HCT116 (cell line): ENCODE measurements around the gene SBF2. TPM values are rescaled to one million over a fixed set of nuclear protein-coding genes. Genes with fewer than 3 reads are reported as not detected.

ENCODE experiments used
- ATAC-seq: fragments of 200-7000 bp; cut with Tn5 transposase; 2 replicates; pipeline ENCODE4 v1.9.1; 2020; ENCODE audit warnings: mild to moderate bottlenecking, moderate library complexity
- BruUV-seq: library from RNA; stranded (reverse); fragments of 400-500 nt; replicated peaks from 2 replicates; lab custom pipeline; 2021; lab: Mats Ljungman, UMichigan
- CTCF ChIA-PET: fragments of 300-600 bp; sonication (Branson Sonifier 250); formaldehyde crosslinking; loops from one replicate; lab custom pipeline; 2021; ENCODE audit warnings: antibody characterized with exemption; lab: Charles Lee
- POLR2A ChIA-PET: fragments of 300-600, 350-600 bp; sonication (Branson Sonifier 250); formaldehyde crosslinking; loops from one replicate; lab custom pipeline; 2021; ENCODE audit warnings: antibody characterized with exemption; lab: Charles Lee
- RAD21 ChIA-PET, 2 experiments: fragments of 300-600 bp; sonication (Branson Sonifier 250); formaldehyde crosslinking; loops; one replicate each; lab custom pipeline; 2023; ENCODE audit warnings: low total read pairs in 2 of 2; ENCODE audit not compliant: uncharacterized antibody in 2 of 2, unreplicated experiment in 2 of 2, low non-redundant PET in 1 of 2; lab: Charles Lee
- DNase-seq: peaks from one replicate; pipeline ENCODE4 v3.0.0-alpha.2; 2010; ENCODE audit warnings: low read depth, low spot score
- H2AFZ ChIP-seq: fragments of 200-600 bp; shearing (Covaris generic), sonication (generic); 2 replicates; pipeline ENCODE4 v1.6.1; 2017; ENCODE audit warnings: low read depth, mixed run types, mixed read lengths, antibody characterized with exemption, low read length; ENCODE audit not compliant: poor library complexity, severe bottlenecking
- H3K27ac ChIP-seq: 2 replicates; pipeline ENCODE4 v1.5.1; 2012; ENCODE audit warnings: low read depth, low read length
- H3K27me3 ChIP-seq: fragments of 200-600 bp; sonication (generic); 2 replicates; pipeline ENCODE4 v1.6.1; 2016; ENCODE audit warnings: mixed run types, low read length, mixed read lengths; ENCODE audit not compliant: insufficient read depth
- H3K36me3 ChIP-seq, 2 experiments: fragments of 200-500 bp in 1 of 2; fragments of 200-600 bp in 1 of 2; sonication (Bioruptor generic) in 1 of 2; sonication (generic) in 1 of 2; 2 replicates each; pipeline versions ENCODE4 v1.5.1 to v1.6.1; 2014 to 2016; ENCODE audit warnings: low read length in 2 of 2, inconsistent platforms in 1 of 2, mixed read lengths in 1 of 2, mixed run types in 1 of 2; ENCODE audit not compliant: insufficient read depth in 2 of 2, control insufficient read depth in 1 of 2
- H3K4me1 ChIP-seq, 2 experiments: fragments of 200-600 bp in 1 of 2; sonication (generic) in 1 of 2; 2 replicates each; pipeline versions ENCODE4 v1.5.1 to v1.6.1; 2012 to 2017; ENCODE audit warnings: low read length in 2 of 2, inconsistent platforms in 1 of 2, mild to moderate bottlenecking in 1 of 2, mixed read lengths in 1 of 2, mixed run types in 1 of 2, moderate library complexity in 1 of 2; ENCODE audit not compliant: insufficient read depth in 2 of 2, control insufficient read depth in 1 of 2
- H3K4me2 ChIP-seq: fragments of 200-600 bp; sonication (generic); 2 replicates; pipeline ENCODE4 v1.6.1; 2017; ENCODE audit warnings: mixed run types, low read length, mixed read lengths
- H3K4me3 ChIP-seq, 2 experiments: fragments of 200-600 bp in 1 of 2; sonication (generic) in 1 of 2; replicated peaks in 1 of 2; 2 replicates each; pipeline ENCODE4 v1.5.1; 2011 to 2016; ENCODE audit warnings: low read length in 2 of 2, control low read depth in 1 of 2, low read depth in 1 of 2, mild to moderate bottlenecking in 1 of 2, mixed read lengths in 1 of 2, mixed run types in 1 of 2
- H3K79me2 ChIP-seq: fragments of 200-600 bp; sonication (generic); 2 replicates; pipeline ENCODE4 v1.6.1; 2017; ENCODE audit warnings: mild to moderate bottlenecking, mixed run types, low read length, moderate library complexity, mixed read lengths; ENCODE audit not compliant: insufficient read depth
- H3K9ac ChIP-seq: fragments of 200-600 bp; sonication (generic); 2 replicates; pipeline ENCODE4 v1.6.1; 2016; ENCODE audit warnings: low read length, mixed read lengths
- H3K9me2 ChIP-seq: fragments of 200-600 bp; sonication (generic), shearing (Covaris generic); 2 replicates; pipeline ENCODE4 v1.6.1; 2017; ENCODE audit warnings: mixed run types, mild to moderate bottlenecking, moderate library complexity; ENCODE audit not compliant: insufficient read depth
- H3K9me3 ChIP-seq, 2 experiments: fragments of 200-500 bp in 1 of 2; fragments of 200-600 bp in 1 of 2; sonication (Bioruptor generic) in 1 of 2; sonication (generic) in 1 of 2; 2 replicates each; pipeline ENCODE4 v1.6.1; 2014 to 2017; ENCODE audit warnings: low read length in 2 of 2, mixed read lengths in 2 of 2, inconsistent platforms in 1 of 2, low read depth in 1 of 2, mild to moderate bottlenecking in 1 of 2, mixed run types in 1 of 2, moderate library complexity in 1 of 2; ENCODE audit not compliant: control insufficient read depth in 1 of 2, insufficient read depth in 1 of 2
- H4K20me1 ChIP-seq: fragments of 200-600 bp; sonication (generic), shearing (Covaris generic); 2 replicates; pipeline ENCODE4 v1.6.1; 2017; ENCODE audit warnings: mixed run types, mild to moderate bottlenecking, moderate library complexity; ENCODE audit not compliant: insufficient read depth
- CEBPB ChIP-seq: IDR thresholded peaks from 2 replicates; pipeline ENCODE4 v1.6.1; 2012; ENCODE audit warnings: low read depth
- ELF1 ChIP-seq: IDR thresholded peaks from 2 replicates; pipeline ENCODE4 v1.6.1; 2012; ENCODE audit warnings: low read depth, borderline replicate concordance
- EZH2 ChIP-seq: fragments of 200-600 bp; sonication (generic); IDR thresholded peaks from 2 replicates; pipeline ENCODE4 v1.6.1; 2017; ENCODE audit warnings: antibody characterized with exemption, mixed run types
- JUND ChIP-seq: IDR thresholded peaks from 2 replicates; pipeline ENCODE4 v1.6.1; 2012
- POLR2AphosphoS5 ChIP-seq: IDR thresholded peaks from 2 replicates; pipeline ENCODE4 v1.6.1; 2011; ENCODE audit warnings: mild to moderate bottlenecking, low read depth, low read length, moderate library complexity
- REST ChIP-seq: IDR thresholded peaks from 2 replicates; pipeline ENCODE4 v1.6.1; 2012; ENCODE audit warnings: low read depth
- SIN3A ChIP-seq: IDR thresholded peaks from 2 replicates; pipeline ENCODE4 v1.6.1; 2012; ENCODE audit warnings: low read depth
- intact Hi-C: fragments of 100-400 bp; cut with micrococcal nuclease; formaldehyde crosslinking; loops from 2 replicates; pipeline ENCODE4 v1.10.0; 2022
- total RNA-seq: library from RNA; stranded (reverse); gene quantifications from one replicate; pipeline ENCODE4 v1.2.1, GENCODE V29; 2021; ENCODE audit not compliant: unreplicated experiment
- TF ChIP-seq, protein P1 (sequence below): IDR thresholded peaks from 2 replicates; pipeline ENCODE4 v1.6.1; 2012

SBF2 gene
- total RNA-seq, 1 experiment from 2014 or later, result 35.0 TPM

DNA sequence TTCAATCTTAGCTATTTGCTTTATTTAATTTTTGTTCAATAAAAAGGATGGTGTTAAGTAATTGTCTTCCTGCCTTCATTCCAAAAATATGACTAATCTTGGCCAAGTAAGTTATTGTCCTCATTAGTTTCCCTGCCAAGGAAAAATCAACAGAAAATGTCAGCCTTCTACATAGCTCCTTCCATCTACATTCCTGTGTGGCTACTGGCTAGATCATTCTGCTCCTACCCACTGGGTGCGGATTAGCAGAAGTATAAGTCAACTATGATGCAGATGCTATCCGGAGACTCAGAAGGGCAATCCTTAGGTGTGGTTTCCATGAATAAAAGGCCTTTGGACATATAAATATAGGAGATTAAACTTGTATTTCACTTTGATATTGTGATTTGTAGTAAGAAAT is 154.4 kb downstream of the SBF2 start:
- Histone ChIP-seq H3K27ac (no peak overlapping the region), H3K4me2 (peak overlapping the region; percentile 32; the same call in 1 of the 2 replicates), H3K4me1 (peaks cover 3 to 15% of the 10 kb centered on the region in 2 experiments; a peak in 2 of 4 replicates), H2AFZ (no peak overlapping the region), H3K27me3 (no peaks in the 10 kb centered on the region), H3K9me2 (no peaks in the 10 kb centered on the region), H3K4me3 (no peak overlapping the region), H3K36me3 (no peaks in the 10 kb centered on the region), H3K9ac (no peak overlapping the region), H3K9me3 (no peaks in the 10 kb centered on the region; a peak in 1 of 4 replicates), H4K20me1 (no peaks in the 10 kb centered on the region), H3K79me2 (no peaks in the 10 kb centered on the region)
- intact Hi-C loops, result no loop called here
- no peak for TF ChIP-seq EZH2
- TF ChIP-seq SIN3A, result no peak
- TF ChIP-seq REST, result no peak
- TF ChIP-seq, protein P1, sequence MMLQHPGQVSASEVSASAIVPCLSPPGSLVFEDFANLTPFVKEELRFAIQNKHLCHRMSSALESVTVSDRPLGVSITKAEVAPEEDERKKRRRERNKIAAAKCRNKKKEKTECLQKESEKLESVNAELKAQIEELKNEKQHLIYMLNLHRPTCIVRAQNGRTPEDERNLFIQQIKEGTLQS, result no peak
- TF ChIP-seq CEBPB, result no peak
- no peak for TF ChIP-seq ELF1
- no peak for TF ChIP-seq POLR2AphosphoS5
- peak; percentile 31; the same call in 1 of the 2 replicates for TF ChIP-seq JUND
- POLR2A ChIA-PET, result no interaction called here
- peak; percentile 40; the same call in 1 of the 2 replicates for ATAC-seq
- no peak for DNase-seq
- RAD21 ChIA-PET, result no interaction called here
- CTCF ChIA-PET, result no interaction called here
- BruUV-seq, result no TSS peak
